GM21515 (cell line): Measurements from ENCODE around the gene CHP1.
"Not testable (repeated sequence)": the region's sequence is repeated elsewhere in the genome, so short reads cannot be mapped to it uniquely, and the experiment has no call there.

Source experiments
- ATAC-seq: cut with Tn5 transposase; IDR thresholded peaks from one replicate; pipeline ENCODE4 v1.9.1; 2021; ENCODE audit not compliant: unreplicated experiment

The CHP1 gene

GRCh38 chr15:41289953-41290352, 58.9 kb downstream of the CHP1 start:
- ATAC-seq, result no peak

- ATAC-seq, result peak; percentile 54
Measured at GRCh38 chr15:41291065-41291631, 60.1 kb downstream of the CHP1 start.

GRCh38 chr15:41292521-41292920, 61.5 kb downstream of the CHP1 start:
- ATAC-seq, result no peak

- ATAC-seq, result not testable (repeated sequence)
Measured at GRCh38 chr15:41301139-41301538, 70.1 kb downstream of the CHP1 start.

- ATAC-seq, result no peak
Measured at GRCh38 chr15:41301587-41301986, 70.5 kb downstream of the CHP1 start.

- no peak for ATAC-seq
Measured at GRCh38 chr15:41304149-41304770, 73.2 kb downstream of the CHP1 start.

- ATAC-seq, result no peak
Measured at GRCh38 chr15:41307679-41308078, 76.6 kb downstream of the CHP1 start.

- no peak for ATAC-seq
Measured at GRCh38 chr15:41309226-41309905, 78.3 kb downstream of the CHP1 start.

GRCh38 chr15:41320805-41321330, 89.8 kb downstream of the CHP1 start:
- not testable (repeated sequence) for ATAC-seq

GRCh38 chr15:41323611-41324010, 92.5 kb downstream of the CHP1 start:
- no peak for ATAC-seq

GRCh38 chr15:41331281-41331680, 100.2 kb downstream of the CHP1 start:
- no peak for ATAC-seq
